Coronary artery (tissue), 2 donors: ENCODE measurements around the gene TBCE.
"Not testable (repeated sequence)": the region's sequence is repeated elsewhere in the genome, so short reads cannot be mapped to it uniquely, and the experiment has no call there.

ENCODE experiments used
- DNase-seq: peaks from one replicate; pipeline ENCODE4 v3.0.0-alpha.2; 2017; ENCODE audit warnings: low spot score
- H3K27ac ChIP-seq, 2 donors: fragments of 200-600 bp; sonication (generic); one replicate each; pipeline ENCODE4 v1.5.1; 2016 to 2019
- H3K4me3 ChIP-seq: fragments of 200-600 bp; sonication (generic); 2 replicates; pipeline ENCODE4 v1.5.1; 2016; ENCODE audit warnings: mild to moderate bottlenecking, moderate library complexity
- TF ChIP-seq, protein P1 (sequence below): fragments of 200-600 bp; sonication (generic); IDR thresholded peaks from one replicate; pipeline ENCODE4 v1.5.1; 2019; ENCODE audit warnings: antibody characterized with exemption

Gene TBCE

DNA sequence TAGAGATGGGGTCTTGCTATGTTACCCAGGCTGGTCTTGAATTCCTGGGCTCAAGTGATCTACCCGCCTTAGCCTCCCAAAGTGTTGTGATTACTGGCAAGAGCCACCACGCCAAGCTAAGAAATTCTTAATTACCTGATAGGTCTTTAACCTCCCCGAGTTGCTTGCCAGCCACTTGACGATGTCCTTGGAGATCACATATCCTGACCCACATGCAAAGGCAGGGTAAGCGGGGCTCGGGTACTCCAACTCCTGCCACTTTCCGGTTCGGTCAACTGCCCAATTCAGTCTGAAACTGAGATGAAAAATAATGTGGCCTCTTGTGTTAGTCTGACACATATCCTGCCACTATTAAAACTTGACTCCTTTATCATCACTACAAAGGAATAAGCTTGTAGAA is 86.8 kb downstream of the TBCE start:
- TF ChIP-seq, protein P1, sequence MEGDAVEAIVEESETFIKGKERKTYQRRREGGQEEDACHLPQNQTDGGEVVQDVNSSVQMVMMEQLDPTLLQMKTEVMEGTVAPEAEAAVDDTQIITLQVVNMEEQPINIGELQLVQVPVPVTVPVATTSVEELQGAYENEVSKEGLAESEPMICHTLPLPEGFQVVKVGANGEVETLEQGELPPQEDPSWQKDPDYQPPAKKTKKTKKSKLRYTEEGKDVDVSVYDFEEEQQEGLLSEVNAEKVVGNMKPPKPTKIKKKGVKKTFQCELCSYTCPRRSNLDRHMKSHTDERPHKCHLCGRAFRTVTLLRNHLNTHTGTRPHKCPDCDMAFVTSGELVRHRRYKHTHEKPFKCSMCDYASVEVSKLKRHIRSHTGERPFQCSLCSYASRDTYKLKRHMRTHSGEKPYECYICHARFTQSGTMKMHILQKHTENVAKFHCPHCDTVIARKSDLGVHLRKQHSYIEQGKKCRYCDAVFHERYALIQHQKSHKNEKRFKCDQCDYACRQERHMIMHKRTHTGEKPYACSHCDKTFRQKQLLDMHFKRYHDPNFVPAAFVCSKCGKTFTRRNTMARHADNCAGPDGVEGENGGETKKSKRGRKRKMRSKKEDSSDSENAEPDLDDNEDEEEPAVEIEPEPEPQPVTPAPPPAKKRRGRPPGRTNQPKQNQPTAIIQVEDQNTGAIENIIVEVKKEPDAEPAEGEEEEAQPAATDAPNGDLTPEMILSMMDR, result no peak
- no peak for DNase-seq
- no peak overlapping the region for H3K27ac ChIP-seq
- H3K4me3 ChIP-seq, result no peak overlapping the region

DNA sequence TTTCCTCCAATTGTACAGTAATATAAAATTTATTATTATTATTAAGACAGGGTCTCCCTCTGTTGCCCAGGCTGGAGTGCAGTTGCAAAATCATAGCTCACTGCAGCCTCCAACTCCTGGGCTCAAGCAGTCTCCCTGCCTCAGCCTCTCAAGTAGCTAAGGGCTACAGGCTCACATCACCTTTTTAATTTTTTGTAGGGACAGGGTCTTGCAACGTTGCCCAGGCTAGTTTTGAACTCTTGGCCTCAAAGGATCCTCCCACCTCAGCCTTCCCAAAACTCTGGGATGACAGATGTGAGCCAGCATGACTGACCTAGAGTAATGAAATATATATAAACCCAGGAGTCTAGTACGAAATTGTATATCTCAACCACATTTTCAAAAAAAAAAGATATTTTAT is 87.9 kb downstream of the TBCE start:
- Histone ChIP-seq H3K4me3 (no peak overlapping the region), H3K27ac (no peak overlapping the region)
- no peak for DNase-seq
- TF ChIP-seq, protein P1, result no peak

DNA sequence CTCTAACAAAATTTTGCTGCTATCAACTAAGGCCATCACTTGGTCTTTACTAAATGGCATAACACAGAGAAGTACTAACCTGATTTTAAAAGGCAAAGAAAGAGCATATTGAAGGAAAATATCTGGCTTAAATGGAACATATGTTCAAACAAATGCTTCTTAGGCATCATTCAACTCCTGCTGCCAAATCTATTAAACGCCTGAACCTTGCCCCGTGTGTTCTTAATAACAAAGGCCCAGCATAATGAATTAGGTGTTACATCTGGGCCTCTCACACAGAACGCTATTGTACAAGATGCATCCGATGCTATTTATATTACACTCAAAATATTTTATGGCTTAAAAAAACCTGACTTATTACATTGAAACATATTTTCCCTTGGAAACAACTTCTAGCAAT is 88.6 kb downstream of the TBCE start:
- no peak overlapping the region for H3K27ac ChIP-seq
- no peak overlapping the region for H3K4me3 ChIP-seq
- DNase-seq, result no peak
- TF ChIP-seq, protein P1, result no peak

DNA sequence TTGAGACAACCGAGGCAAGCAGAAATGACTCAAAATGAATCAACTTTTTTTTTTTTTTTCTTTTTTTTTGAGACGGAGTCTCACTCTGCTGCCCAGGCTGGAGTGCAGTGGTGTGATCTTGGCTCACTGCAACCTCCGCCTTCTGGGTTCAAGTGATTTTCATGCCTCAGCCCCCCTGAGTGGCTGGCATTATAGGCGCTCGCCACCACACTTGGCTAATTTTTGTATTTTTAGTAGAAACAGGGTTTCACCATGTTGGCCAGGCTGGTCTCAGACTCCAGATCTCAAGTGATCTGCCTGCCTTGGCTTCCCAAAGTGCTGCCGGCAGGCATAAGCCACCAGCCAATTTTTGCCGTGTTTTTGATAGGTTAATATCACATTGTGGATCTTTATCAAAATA is 90.6 kb downstream of the TBCE start:
- H3K4me3 ChIP-seq, H3K27ac ChIP-seq, DNase-seq: not testable (repeated sequence)

DNA sequence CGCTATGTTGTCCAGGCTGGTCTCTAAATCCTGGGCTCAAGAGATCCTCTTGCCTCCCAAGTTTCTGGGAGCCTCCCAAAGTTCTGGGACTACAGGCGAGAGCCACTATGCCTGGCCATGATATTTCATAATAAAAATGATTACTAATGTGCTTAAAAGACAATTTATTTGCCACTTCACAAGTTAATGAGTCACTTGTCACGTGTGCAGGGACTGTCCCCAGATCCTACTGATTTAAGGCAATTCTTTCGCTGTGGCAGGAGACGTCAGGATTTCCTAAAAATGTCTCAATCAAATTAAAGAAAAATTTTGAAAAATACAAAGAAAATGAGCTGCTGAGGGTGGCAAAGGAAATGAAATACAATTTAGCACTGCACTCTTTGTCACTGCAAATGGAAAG is 93.5 kb downstream of the TBCE start:
- no peak overlapping the region for H3K27ac ChIP-seq
- no peak for DNase-seq
- H3K4me3 ChIP-seq, result no peak overlapping the region
- TF ChIP-seq, protein P1, result no peak

DNA sequence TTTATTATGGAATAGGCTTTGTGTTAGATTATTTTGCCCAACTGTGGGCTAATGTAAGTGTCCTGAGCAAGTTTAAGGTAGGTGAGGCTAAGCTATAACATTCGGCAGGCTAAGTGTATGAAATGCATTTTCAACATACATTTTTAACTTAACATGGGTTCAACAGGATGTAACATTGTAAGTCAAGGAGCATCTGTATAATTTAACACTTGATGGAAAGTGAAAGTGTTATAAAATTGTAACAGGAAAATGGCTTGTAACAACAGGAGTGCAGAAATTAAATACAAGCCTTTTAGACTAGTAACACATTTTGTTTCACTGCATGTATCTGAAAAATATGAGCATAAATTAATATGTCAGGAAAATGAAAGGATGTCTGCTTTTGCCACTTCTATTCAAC is 94.7 kb downstream of the TBCE start:
- no peak overlapping the region for H3K4me3 ChIP-seq
- TF ChIP-seq, protein P1, result no peak
- no peak for DNase-seq
- no peak overlapping the region for H3K27ac ChIP-seq

DNA sequence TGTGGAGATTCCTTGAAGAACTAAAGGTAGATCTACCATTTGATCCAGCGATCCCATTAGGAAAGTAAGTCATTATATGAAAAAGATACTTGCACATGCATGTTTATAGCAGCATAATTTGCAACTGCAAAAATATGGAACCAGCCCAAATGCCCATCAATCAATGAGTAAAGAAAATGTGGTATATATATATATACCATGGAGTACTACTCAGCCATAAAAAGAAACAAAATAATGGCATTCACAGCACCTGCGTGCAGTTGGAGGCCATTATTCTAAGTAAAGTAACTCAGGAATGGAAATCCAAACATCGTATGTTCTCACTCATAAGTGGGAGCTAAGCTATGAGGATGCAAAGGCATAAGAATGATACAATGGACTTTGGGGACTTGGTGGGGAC is 95.6 kb downstream of the TBCE start:
- H3K27ac ChIP-seq, H3K4me3 ChIP-seq, DNase-seq: not testable (repeated sequence)

DNA sequence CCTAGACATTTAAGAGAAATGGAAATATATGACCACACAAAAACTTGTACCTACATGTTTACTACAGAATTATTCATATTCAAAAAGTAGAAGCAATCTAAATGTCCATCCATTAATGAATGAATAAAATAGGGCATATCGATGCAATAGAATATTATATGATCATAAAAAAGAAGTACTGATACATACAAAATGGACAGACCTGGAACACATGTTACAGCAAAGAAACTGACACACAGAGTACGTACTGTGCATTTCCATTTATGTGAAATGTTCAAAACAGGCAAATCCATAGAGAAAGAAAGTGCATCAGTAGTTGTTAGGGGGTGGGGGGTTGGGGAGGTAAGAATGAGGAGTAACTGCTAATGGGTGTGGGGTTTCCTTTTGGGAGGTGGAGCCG is 97.8 kb downstream of the TBCE start:
- Histone ChIP-seq H3K27ac (no peak overlapping the region), H3K4me3 (no peak overlapping the region)
- TF ChIP-seq, protein P1, result no peak
- DNase-seq, result no peak
